K562 (cell line): Measurements from ENCODE around the gene CCDC174. TPM values are rescaled to one million over a fixed set of nuclear protein-coding genes. Genes with fewer than 3 reads are reported as not detected.
A peak's percentile ranks its signal among the peaks of the same experiment; 100 is the strongest.

Experiments used
- ATAC-seq: fragments of 200-7000 bp; cut with Tn5 transposase; 3 replicates; pipeline ENCODE4 v1.9.1; 2020; ENCODE audit warnings: moderate library complexity
- BruUV-seq: library from RNA; stranded (reverse); fragments of 400-500 nt; replicated peaks from 2 replicates; lab custom pipeline; 2021; lab: Mats Ljungman, UMichigan
- CTCF ChIA-PET: fragments of 300-600 bp; formaldehyde crosslinking; extraction: SDS; loops from one replicate; lab custom pipeline; 2021; ENCODE audit warnings: low intra/inter-chr PET ratio; lab: Yijun Ruan, JAX
- POLR2A ChIA-PET: fragments of 300-600, 350-650 bp; sonication (Branson Sonifier 250); formaldehyde crosslinking; extraction: SDS; loops from one replicate; lab custom pipeline; 2021; ENCODE audit warnings: antibody characterized with exemption, inconsistent platforms; lab: Yijun Ruan, JAX
- DNase-seq, 4 experiments: peaks; one replicate each; pipeline versions ENCODE4 v3.0.0 to v3.0.0-alpha.2; 2011 to 2018; ENCODE audit warnings: low spot score in 3 of 4, mixed read lengths in 3 of 4; ENCODE audit errors: extremely low read depth in 1 of 4
- FAIRE-seq: peaks from 2 replicates; lab custom pipeline; 2011; peaks lifted over from hg19 to GRCh38; lab: Jason Lieb, UNC
- H2AFZ ChIP-seq: 2 replicates; pipeline ENCODE4 v1.6.0; 2011; ENCODE audit warnings: low read depth, low read length, control low read depth, inconsistent platforms
- H3K27ac ChIP-seq: fragments of 200-600 bp; 3 replicates; pipeline ENCODE4 v1.8.0; 2011; ENCODE audit warnings: low read depth, mild to moderate bottlenecking, control low read depth, inconsistent platforms, low read length, moderate library complexity, mixed read lengths; ENCODE audit errors: extremely low read depth
- H3K27me3 ChIP-seq, 2 experiments: fragments of 300-600 bp in 1 of 2; 2 replicates in 1 of 2; 3 replicates in 1 of 2; pipeline versions ENCODE4 v1.6.0 to v1.8.0; 2011; ENCODE audit warnings: inconsistent platforms in 2 of 2, low read length in 2 of 2, mild to moderate bottlenecking in 1 of 2, mixed read lengths in 1 of 2, moderate library complexity in 1 of 2; ENCODE audit not compliant: control insufficient read depth in 2 of 2, insufficient read depth in 2 of 2
- H3K36me3 ChIP-seq: fragments of 300-600 bp; 3 replicates; pipeline ENCODE4 v1.8.0; 2011; ENCODE audit warnings: mild to moderate bottlenecking, low read length, inconsistent platforms; ENCODE audit not compliant: control insufficient read depth, insufficient read depth
- H3K4me1 ChIP-seq, 2 experiments: fragments of 200-600 bp in 1 of 2; replicated peaks in 1 of 2; 2 replicates in 1 of 2; 3 replicates in 1 of 2; pipeline versions ENCODE4 v1.5.1 to v1.8.0; 2011; ENCODE audit warnings: inconsistent platforms in 2 of 2, low read length in 2 of 2, mild to moderate bottlenecking in 1 of 2, mixed read lengths in 1 of 2, moderate library complexity in 1 of 2; ENCODE audit not compliant: control insufficient read depth in 2 of 2, insufficient read depth in 2 of 2
- H3K4me2 ChIP-seq: 2 replicates; pipeline ENCODE4 v1.6.1; 2011; ENCODE audit warnings: low read length, control low read depth, inconsistent platforms, mixed read lengths; ENCODE audit not compliant: insufficient read depth
- H3K4me3 ChIP-seq: fragments of 200-600 bp; sonication (generic), shearing (Covaris generic); 2 replicates; pipeline ENCODE4 v1.5.1; 2016; ENCODE audit warnings: control low read depth, inconsistent platforms
- H3K79me2 ChIP-seq: fragments of 200-600 bp; 3 replicates; pipeline ENCODE4 v1.8.0; 2011; ENCODE audit warnings: low read length, inconsistent platforms; ENCODE audit not compliant: control insufficient read depth, insufficient read depth
- H3K9ac ChIP-seq, 2 experiments: 2 replicates each; pipeline versions ENCODE4 v1.6.0 to v1.6.1; 2011; ENCODE audit warnings: low read depth in 2 of 2, low read length in 2 of 2, control low read depth in 1 of 2, inconsistent platforms in 1 of 2, mild to moderate bottlenecking in 1 of 2, mixed read lengths in 1 of 2; ENCODE audit not compliant: insufficient read depth in 1 of 2
- H3K9me1 ChIP-seq: one replicate; pipeline ENCODE4 v1.6.0; 2011; ENCODE audit warnings: inconsistent platforms, mild to moderate bottlenecking, low read length, moderate library complexity; ENCODE audit not compliant: control insufficient read depth, insufficient read depth
- H3K9me3 ChIP-seq: replicated peaks from 2 replicates; pipeline ENCODE4 v1.5.1; 2011; ENCODE audit warnings: low read depth, low read length, inconsistent platforms; ENCODE audit not compliant: control insufficient read depth, insufficient read depth
- H4K20me1 ChIP-seq: replicated peaks from 2 replicates; pipeline ENCODE4 v1.6.1; 2011; ENCODE audit warnings: low read length, inconsistent platforms, mixed read lengths; ENCODE audit not compliant: control insufficient read depth, insufficient read depth
- ARID4B ChIP-seq: sonication (generic); formaldehyde crosslinking; IDR thresholded peaks from 2 replicates; pipeline ENCODE4 v1.8.0; 2022; ENCODE audit warnings: mild to moderate bottlenecking, missing genetic modification reagents
- CREB3 ChIP-seq: fragments of 450-650 bp; conservative IDR thresholded peaks from 2 replicates; pipeline ENCODE4 v1.6.1; 2016; ENCODE audit warnings: missing genetic modification characterization, low read depth, mild to moderate bottlenecking, missing compliant biosample characterization, moderate library complexity
- ESRRA ChIP-seq: fragments of 450-650 bp; IDR thresholded peaks from 2 replicates; pipeline ENCODE4 v1.6.1; 2014; ENCODE audit warnings: low read depth, mild to moderate bottlenecking, moderate library complexity, borderline replicate concordance
- NCOA2 ChIP-seq, 2 experiments: fragments of 450-650 bp; IDR thresholded peaks; 2 replicates each; pipeline ENCODE4 v1.6.1; 2018; ENCODE audit warnings: mild to moderate bottlenecking in 2 of 2, moderate library complexity in 1 of 2; ENCODE audit not compliant: partially characterized antibody in 2 of 2
- NFIC ChIP-seq: fragments of 450-650 bp; IDR thresholded peaks from 2 replicates; pipeline ENCODE4 v1.6.1; 2017; ENCODE audit warnings: mild to moderate bottlenecking, inconsistent platforms
- PHB2 ChIP-seq: fragments of 450-650 bp; IDR thresholded peaks from 2 replicates; pipeline ENCODE4 v1.6.1; 2017; ENCODE audit warnings: low read depth
- TSC22D4 ChIP-seq: fragments of 450-650 bp; IDR thresholded peaks from 2 replicates; pipeline ENCODE4 v1.6.1; 2016; ENCODE audit warnings: missing genetic modification characterization, missing biosample characterization, control low read depth
- YBX1 ChIP-seq: fragments of 450-650 bp; IDR thresholded peaks from 2 replicates; pipeline ENCODE4 v1.7.1; 2016; ENCODE audit warnings: mild to moderate bottlenecking
- ZBTB43 ChIP-seq: sonication (generic); formaldehyde crosslinking; IDR thresholded peaks from 2 replicates; pipeline ENCODE4 v1.8.0; 2023; ENCODE audit warnings: mild to moderate bottlenecking, missing genetic modification reagents
- ZNF224 ChIP-seq: sonication (generic); formaldehyde crosslinking; IDR thresholded peaks from 2 replicates; pipeline ENCODE4 v1.8.0; 2022; ENCODE audit warnings: mild to moderate bottlenecking, missing genetic modification reagents
- WGBS: fragments of 100-300 bp; shearing (Covaris generic); methylation state at CpG from one replicate; pipeline ENCODE4 v1.1.6; 2016; ENCODE audit warnings: low coverage, mixed read lengths; ENCODE audit not compliant: insufficient coverage; ENCODE audit errors: missing lambda C conversion rate; 5-methylcytosine and 5-hydroxymethylcytosine counted together
- in situ Hi-C: fragments of 300-500 bp; cut with MboI; formaldehyde crosslinking; loops from 4 replicates; pipeline ENCODE4 v1.15.0; 2018; ENCODE audit warnings: inconsistent platforms, mixed read lengths
- intact Hi-C: fragments of 100-400 bp; cut with micrococcal nuclease; formaldehyde crosslinking; loops from 2 replicates; pipeline ENCODE4 v1.14.2; 2022
- polyA plus RNA-seq, 8 experiments: library from polyadenylated mRNA; depleted of rRNA in 4 of 8; stranded (reverse) in 5 of 8; unstranded in 3 of 8; fragments of >200 nt; fragmentation: Nextera tagmentation in 2 of 8; fragmentation: Illumina TruSeq in 1 of 8; extraction: Ambion mirVana in 2 of 8; extraction: Trizol in 1 of 8; gene quantifications; 2 replicates each; pipeline versions ENCODE4 v1.2.1 to v1.2.3, GENCODE V29; 2011 to 2014; ENCODE audit warnings: inconsistent platforms in 1 of 8, missing spikeins in 1 of 8
- total RNA-seq, 7 experiments: library from RNA; depleted of rRNA in 6 of 7; stranded (reverse); fragments of >200 nt in 6 of 7; fragmentation: Illumina TruSeq in 2 of 7; extraction: Trizol in 2 of 7; gene quantifications; 2 replicates each; pipeline versions ENCODE4 v1.2.1 to v1.2.3, GENCODE V29; 2011 to 2021; ENCODE audit warnings: low replicate concordance in 1 of 7

Gene CCDC174
- total and polyA plus RNA-seq, 9 of the 15 experiments (the other 6 are each of a cell fraction or from before 2014, with no cell fraction given) = 7.4 to 41.0 (median 28.5) TPM

GRCh38 chr3:14676881-14677280 lies 25.3 kb downstream of the CCDC174 start (continued):
- TF ChIP-seq PHB2 = no peak
- TF ChIP-seq NFIC = no peak
- TF ChIP-seq ZBTB43 = no peak
- no peak for TF ChIP-seq NCOA2 (IDR thresholded peaks at IDR 0.05; ENCODE audit: partially characterized antibody in 2 of 2)
- TF ChIP-seq, all 486 proteins: peak for 0

- no TSS peak for BruUV-seq
These were observed 26.5 kb downstream of the CCDC174 start for GRCh38 chr3:14678015-14678503.

More at GRCh38 chr3:14678015-14678503, 26.5 kb downstream of the CCDC174 start:
- Histone ChIP-seq H3K9me1 (no peaks in the 10 kb centered on the region), H3K27me3 (peaks cover under 1 to 6% of the 10 kb centered on the region in 2 experiments; a peak in 4 of 5 replicates), H3K4me2 (no peak overlapping the region), H4K20me1 (no peaks in the 10 kb centered on the region), H3K4me3 (no peak overlapping the region), H3K27ac (no peak overlapping the region), H3K9ac (no peak overlapping the region), H2AFZ (no peak overlapping the region), H3K79me2 (no peaks in the 10 kb centered on the region), H3K9me3 (0 out of 2 replicates have a peak, but pooled peaks cover 4% of the 10 kb centered on the region), H3K4me1 (no peaks in the 10 kb centered on the region), H3K36me3 (peaks cover 9% of the 10 kb centered on the region; the same call in 2 of the 3 replicates)
- WGBS = 34% methylated on average over 7 of the region's 7 CpGs
- ChIA-PET CTCF (no interaction called here), POLR2A (interaction anchor here (0.9 to 1.1 kb wide), 2 partner anchors 13 to 26 kb away, joined by 3 to 4 read pairs; partner anchors contain the start of gene CCDC174)
- FAIRE-seq (no peak), DNase-seq (no peak), ATAC-seq (no peak)
- intact Hi-C loops (no loop called here), in situ Hi-C loops (no loop called here)
- TF ChIP-seq ZNF224 (CRISPR knock-in tag) = no peak
- TF ChIP-seq CREB3 (tag) = no peak
- TF ChIP-seq TSC22D4 (tag) = no peak
- TF ChIP-seq YBX1 = no peak
- TF ChIP-seq ARID4B (CRISPR knock-in tag) = no peak
- TF ChIP-seq ESRRA = 0 out of 2 replicates have a peak, but pooled peaks have one; percentile 16
